Measurements from ENCODE around the gene TPSB2.

Gene TPSB2

GRCh38 chr16:1218061-1218929 is 11.7 kb downstream of the TPSB2 start:
- no peak for DNase-seq

- DNase-seq, result no peak
Observed at GRCh38 chr16:1217526-1217925, 12.5 kb downstream of the TPSB2 start.

GRCh38 chr16:1216681-1217400 is 13.1 kb downstream of the TPSB2 start:
- no peak for DNase-seq

- DNase-seq, result no peak
Observed at GRCh38 chr16:1216296-1216619, 13.7 kb downstream of the TPSB2 start.

- DNase-seq, result no peak
Observed at GRCh38 chr16:1215574-1216295, 14.2 kb downstream of the TPSB2 start.

- DNase-seq, result no peak
Observed at GRCh38 chr16:1214719-1215118, 15.3 kb downstream of the TPSB2 start.

- DNase-seq, result no peak
Observed at GRCh38 chr16:1213796-1214372, 16.1 kb downstream of the TPSB2 start.

GRCh38 chr16:1213231-1213630 is 16.8 kb downstream of the TPSB2 start:
- DNase-seq, result no peak

GRCh38 chr16:1212616-1213194 is 17.3 kb downstream of the TPSB2 start:
- no peak for DNase-seq

- no peak for DNase-seq
Observed at GRCh38 chr16:1211451-1212268, 18.3 kb downstream of the TPSB2 start.

GRCh38 chr16:1210461-1210860 is 19.5 kb downstream of the TPSB2 start:
- DNase-seq, result no peak

- no peak for DNase-seq
Observed at GRCh38 chr16:1209081-1209480, 20.9 kb downstream of the TPSB2 start.

- DNase-seq, result no peak
Observed at GRCh38 chr16:1208239-1208830, 21.6 kb downstream of the TPSB2 start.

- DNase-seq, result no peak
Observed at GRCh38 chr16:1206786-1207185, 23.2 kb downstream of the TPSB2 start.

- DNase-seq, result no peak
Observed at GRCh38 chr16:1206326-1206725, 23.7 kb downstream of the TPSB2 start.

- DNase-seq, result no peak
Observed at GRCh38 chr16:1204933-1205332, 25.1 kb downstream of the TPSB2 start.

- no peak for DNase-seq
Observed at GRCh38 chr16:1202274-1202673, 27.7 kb downstream of the TPSB2 start.

- DNase-seq, result no peak
Observed at GRCh38 chr16:1201444-1201843, 28.5 kb downstream of the TPSB2 start.

- no peak for DNase-seq
Observed at GRCh38 chr16:1200014-1200627, 29.9 kb downstream of the TPSB2 start.

- DNase-seq, result no peak
Observed at GRCh38 chr16:1199347-1200013, 30.5 kb downstream of the TPSB2 start.
